SK-N-MC (cell line): ENCODE results near the gene FSTL4.

ENCODE experiments used
- DNase-seq: peaks from one replicate; pipeline ENCODE4 v3.0.0-alpha.2; 2011; ENCODE audit warnings: low read depth, low spot score
- H3K27ac ChIP-seq: fragments of 200-600 bp; sonication (generic); 2 replicates; pipeline ENCODE4 v1.5.1; 2016; ENCODE audit warnings: mixed run types
- H3K36me3 ChIP-seq: fragments of 200-600 bp; sonication (generic); 2 replicates; pipeline ENCODE4 v1.6.1; 2017; ENCODE audit warnings: antibody characterized with exemption, low read length, mixed read lengths; ENCODE audit not compliant: insufficient read depth
- H3K4me3 ChIP-seq: fragments of 200-600 bp; sonication (generic); 2 replicates; pipeline ENCODE4 v1.5.1; 2016
- H3K9ac ChIP-seq: fragments of 200-600 bp; sonication (generic); 2 replicates; pipeline ENCODE4 v1.8.0; 2017; ENCODE audit warnings: mixed run types, mixed read lengths; ENCODE audit not compliant: insufficient read length
- H3K9me3 ChIP-seq: fragments of 200-600 bp; sonication (generic); 2 replicates; pipeline ENCODE4 v1.6.1; 2017; ENCODE audit warnings: low read depth, mild to moderate bottlenecking, antibody characterized with exemption, low read length, moderate library complexity, mixed read lengths
- EZH2 ChIP-seq: fragments of 200-600 bp; sonication (generic); IDR thresholded peaks from one replicate; pipeline ENCODE4 v1.6.1; 2017; ENCODE audit warnings: antibody characterized with exemption
- FOXP2 ChIP-seq: optimal IDR thresholded peaks from 2 replicates; pipeline ENCODE3; 2011; ENCODE audit warnings: mild to moderate bottlenecking, moderate library complexity; ENCODE audit not compliant: insufficient read depth; ENCODE audit errors: extremely low read length, control extremely low read depth
- POLR2AphosphoS5 ChIP-seq: IDR thresholded peaks from 2 replicates; pipeline ENCODE4 v1.6.1; 2012; ENCODE audit warnings: mild to moderate bottlenecking, low read depth, low read length, borderline replicate concordance

The FSTL4 gene

DNA sequence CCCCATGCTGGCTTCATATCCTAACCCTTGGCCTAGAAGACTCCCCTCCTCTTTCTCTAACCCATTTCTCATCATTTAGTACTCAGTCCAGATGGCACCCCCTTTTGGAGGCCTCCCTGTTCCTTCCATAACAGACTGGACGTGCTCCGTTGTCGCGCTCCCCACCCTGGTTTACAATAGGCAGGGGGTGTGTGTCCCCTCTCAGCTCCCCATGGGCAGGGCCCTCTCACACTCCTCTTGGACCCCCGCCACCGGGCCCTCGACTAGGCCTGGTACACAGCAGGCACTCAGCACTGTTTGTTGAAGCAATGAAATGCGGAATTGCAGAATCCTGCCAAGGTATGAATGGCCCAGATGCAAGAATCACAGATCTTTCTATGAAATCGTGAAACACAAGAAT lies 227.4 kb downstream of the FSTL4 start:
- H3K27ac ChIP-seq = no peak overlapping the region
- no peak for DNase-seq
- TF ChIP-seq FOXP2 (no peak), EZH2 (no peak), POLR2AphosphoS5 (no peak)

DNA sequence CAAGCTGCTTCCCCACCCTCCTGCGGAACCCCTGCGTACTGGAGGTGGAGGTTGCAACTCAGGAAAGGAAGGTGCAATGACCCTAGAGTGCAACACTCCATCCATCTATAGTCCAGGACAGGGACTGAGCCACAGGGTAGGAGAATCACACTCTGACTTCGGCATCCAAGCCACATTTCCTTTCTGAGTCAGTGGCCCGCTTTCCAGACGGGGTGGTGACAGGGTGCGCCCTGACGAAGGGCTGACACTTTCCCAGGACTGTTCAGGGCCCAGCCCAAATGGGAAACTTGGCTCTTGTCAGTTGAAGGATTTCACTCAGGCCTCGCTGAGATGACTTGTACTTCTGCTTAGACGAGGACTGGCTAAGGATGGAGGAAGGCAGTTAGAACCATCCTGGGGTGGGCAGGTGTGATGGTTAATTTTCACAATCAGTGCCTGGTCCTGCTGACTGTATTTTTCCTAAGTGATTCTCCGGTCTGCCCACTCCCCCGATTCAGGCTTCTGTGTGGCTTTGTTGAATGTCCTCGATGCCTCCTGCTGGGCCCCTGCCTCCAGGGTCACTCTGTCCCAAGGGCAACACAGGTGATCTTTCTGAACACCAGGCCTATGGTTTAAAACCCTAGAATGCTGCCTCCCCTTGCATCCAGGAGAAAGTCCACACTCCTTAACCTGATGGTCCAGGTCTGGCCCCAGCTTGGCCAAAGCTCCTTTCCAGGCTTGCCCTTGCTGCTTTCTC lies 228.1 kb downstream of the FSTL4 start:
- TF ChIP-seq EZH2 (no peak), FOXP2 (no peak), POLR2AphosphoS5 (no peak)
- no peak overlapping the region for H3K9ac ChIP-seq

More for the DNA sequence above, 227.4 kb downstream of the FSTL4 start:
- no peak overlapping the region for H3K9ac ChIP-seq
- H3K36me3 ChIP-seq = no peaks in the 10 kb centered on the region
- H3K9me3 ChIP-seq = no peaks in the 10 kb centered on the region
- no peak overlapping the region for H3K4me3 ChIP-seq

DNA sequence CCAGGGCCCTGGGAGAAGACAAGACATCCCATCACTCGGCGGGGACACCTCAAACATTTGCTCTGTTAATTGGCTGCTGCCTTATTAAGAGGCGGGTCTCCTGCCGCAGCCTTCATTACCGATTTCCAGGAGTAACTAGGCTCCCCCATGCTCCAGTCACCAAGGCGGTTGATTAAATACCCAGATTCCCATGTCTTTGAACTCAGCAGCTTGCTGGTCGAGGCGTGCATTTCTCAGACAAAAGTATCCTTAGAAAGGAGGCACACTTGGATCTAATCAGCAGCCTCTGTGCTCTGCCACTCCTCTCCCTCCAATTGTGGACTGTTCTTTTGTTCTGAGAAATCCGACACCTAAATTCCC lies 228.8 kb downstream of the FSTL4 start:
- no peak for TF ChIP-seq FOXP2
- no peak for TF ChIP-seq POLR2AphosphoS5
- TF ChIP-seq EZH2 = no peak
- Histone ChIP-seq H3K27ac (no peak overlapping the region), H3K9me3 (no peaks in the 10 kb centered on the region), H3K4me3 (no peak overlapping the region), H3K9ac (no peak overlapping the region), H3K36me3 (no peaks in the 10 kb centered on the region)
- no peak for DNase-seq

More for the DNA sequence above, 228.1 kb downstream of the FSTL4 start:
- Histone ChIP-seq H3K9me3 (no peaks in the 10 kb centered on the region), H3K27ac (no peak overlapping the region), H3K36me3 (no peaks in the 10 kb centered on the region), H3K4me3 (no peak overlapping the region)
- no peak for DNase-seq

DNA sequence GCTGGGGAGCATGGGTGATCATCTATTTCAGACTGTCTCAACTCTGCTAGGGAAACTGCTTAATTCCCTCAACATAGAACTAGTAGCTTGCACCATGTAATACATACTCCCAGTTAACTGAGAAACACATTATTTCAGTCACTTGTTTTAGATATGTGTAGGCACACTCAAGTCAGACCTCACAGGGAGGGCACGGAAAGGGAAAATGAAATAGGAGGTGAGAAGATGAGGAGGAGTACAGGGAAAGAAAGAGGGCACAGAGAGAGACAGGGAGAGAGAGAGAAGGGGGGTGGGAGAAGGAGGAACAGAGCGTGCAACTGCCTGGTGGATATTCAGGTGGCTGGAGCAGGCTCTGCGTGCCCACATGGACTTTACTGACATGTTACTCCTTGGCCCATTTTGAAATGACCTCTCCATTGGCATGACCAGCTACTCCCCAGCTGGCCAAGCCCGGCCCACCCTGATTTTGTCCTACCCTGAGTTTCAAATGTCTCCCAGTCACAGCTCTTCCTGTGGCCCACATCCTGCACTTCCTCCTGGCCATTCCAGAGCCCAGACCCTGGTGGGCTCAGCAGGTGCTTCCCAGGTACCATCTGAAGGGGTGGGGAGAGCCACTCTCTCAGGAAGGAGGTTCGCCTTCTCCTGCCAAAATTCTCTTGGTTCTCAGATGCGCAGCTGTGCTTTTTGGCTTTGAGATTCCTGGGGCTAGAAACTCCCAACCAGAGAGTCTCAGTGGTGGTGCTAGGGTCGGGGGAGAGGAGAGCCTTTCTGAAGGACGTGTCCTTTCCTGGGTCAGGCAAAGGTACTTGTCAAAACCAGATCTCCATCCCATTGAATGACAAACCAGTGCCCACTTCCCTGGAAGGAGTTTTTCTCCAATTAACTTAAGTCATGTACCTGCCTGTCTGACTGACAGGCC lies 229.4 kb downstream of the FSTL4 start:
- no peak for DNase-seq
- H3K4me3 ChIP-seq = no peak overlapping the region
- TF ChIP-seq FOXP2 = no peak
- TF ChIP-seq EZH2 = no peak
- TF ChIP-seq POLR2AphosphoS5 = no peak

DNA sequence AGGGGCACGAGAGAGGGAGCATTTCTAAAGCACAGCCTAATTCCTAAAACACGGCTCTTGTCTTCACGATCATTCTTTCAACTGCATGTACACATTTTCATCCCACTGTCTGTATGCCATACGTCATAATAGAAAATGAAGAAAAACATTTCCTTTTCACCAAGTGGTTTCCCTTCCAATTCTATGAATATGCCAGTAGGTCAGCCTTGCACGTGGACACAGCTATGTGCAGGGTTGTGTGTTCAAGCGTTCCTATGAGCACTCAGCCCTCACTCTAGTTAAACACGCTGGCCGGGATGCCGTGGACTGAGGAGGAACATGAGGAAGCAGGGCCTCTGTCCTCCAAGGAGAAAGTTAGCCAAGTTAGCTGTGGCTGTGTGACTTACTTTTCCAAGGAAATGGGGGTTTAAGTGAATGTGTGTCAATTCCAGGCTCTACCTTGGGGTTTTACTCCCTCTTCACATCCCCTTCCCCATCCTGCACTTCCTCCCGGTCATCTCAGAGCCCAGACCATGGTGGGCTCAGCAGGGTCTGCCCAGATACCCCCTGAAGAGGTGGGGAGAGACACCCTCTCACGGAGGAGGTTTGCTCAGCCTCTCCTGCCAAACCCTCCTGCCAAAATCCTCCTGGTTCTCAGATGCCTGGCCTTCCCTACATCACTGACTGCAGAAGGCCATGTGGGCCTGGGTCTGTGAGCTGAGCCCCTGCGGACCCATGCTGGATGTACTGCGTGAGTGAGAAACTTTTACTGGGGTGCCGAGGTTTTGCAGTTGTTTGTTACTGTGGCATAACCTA lies 230.6 kb downstream of the FSTL4 start:
- H3K9ac ChIP-seq = no peak overlapping the region
- no peak overlapping the region for H3K27ac ChIP-seq
- no peak overlapping the region for H3K4me3 ChIP-seq
- DNase-seq = no peak
- no peak for TF ChIP-seq EZH2
- no peak for TF ChIP-seq FOXP2
- TF ChIP-seq POLR2AphosphoS5 = no peak
- peaks cover 5% of the 10 kb centered on the region; the same call in 1 of the 2 replicates for H3K9me3 ChIP-seq
- H3K36me3 ChIP-seq = no peaks in the 10 kb centered on the region

More for the DNA sequence above, 229.4 kb downstream of the FSTL4 start:
- Histone ChIP-seq H3K9ac (no peak overlapping the region), H3K27ac (no peak overlapping the region), H3K9me3 (peaks cover 2% of the 10 kb centered on the region; the same call in 1 of the 2 replicates), H3K36me3 (no peaks in the 10 kb centered on the region)

DNA sequence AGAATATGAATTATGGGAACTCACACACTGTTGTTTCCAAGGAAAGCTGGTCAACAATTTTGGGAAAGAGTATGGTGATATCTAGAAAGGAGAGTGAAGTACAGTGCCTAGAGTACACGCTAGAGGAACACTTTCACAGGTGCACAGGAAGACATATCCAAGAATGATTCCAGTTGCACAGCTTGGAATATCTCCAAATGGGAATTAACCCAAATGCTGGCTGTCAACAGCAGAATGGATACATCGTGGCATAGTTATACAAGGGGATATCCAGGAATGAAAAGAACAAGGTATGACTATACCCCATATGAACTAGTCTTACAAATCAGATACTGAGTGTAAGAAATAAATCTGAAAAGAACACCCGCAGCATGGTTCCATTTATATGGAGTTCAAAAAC lies 231.3 kb downstream of the FSTL4 start:
- peaks cover 5% of the 10 kb centered on the region; the same call in 1 of the 2 replicates for H3K9me3 ChIP-seq
- no peak overlapping the region for H3K9ac ChIP-seq
- H3K27ac ChIP-seq = no peak overlapping the region
- no peaks in the 10 kb centered on the region for H3K36me3 ChIP-seq
- no peak for TF ChIP-seq EZH2
- no peak for TF ChIP-seq POLR2AphosphoS5
- TF ChIP-seq FOXP2 = no peak
- H3K4me3 ChIP-seq = no peak overlapping the region
- no peak for DNase-seq

DNA sequence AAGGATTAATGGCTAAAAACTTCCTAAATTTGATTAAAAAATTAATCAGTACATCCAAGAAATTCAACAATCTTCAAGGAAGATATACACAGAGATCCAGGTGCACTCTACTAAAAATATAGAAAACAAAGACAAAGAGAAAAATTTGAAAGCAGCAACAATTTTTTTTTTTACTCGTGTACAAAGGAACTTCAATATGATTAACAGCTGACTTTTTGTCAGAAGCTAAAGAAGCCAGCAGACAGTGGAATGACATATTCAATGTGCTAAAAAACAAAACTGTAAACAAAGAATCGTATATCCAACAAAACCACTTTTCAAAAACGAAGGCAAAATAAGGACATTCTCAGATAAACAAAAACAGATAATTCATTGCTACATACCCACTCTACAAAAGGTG lies 234.6 kb downstream of the FSTL4 start:
- TF ChIP-seq FOXP2 (no peak), POLR2AphosphoS5 (no peak), EZH2 (no peak)
- H3K9me3 ChIP-seq = peaks cover 5% of the 10 kb centered on the region; the same call in 1 of the 2 replicates

DNA sequence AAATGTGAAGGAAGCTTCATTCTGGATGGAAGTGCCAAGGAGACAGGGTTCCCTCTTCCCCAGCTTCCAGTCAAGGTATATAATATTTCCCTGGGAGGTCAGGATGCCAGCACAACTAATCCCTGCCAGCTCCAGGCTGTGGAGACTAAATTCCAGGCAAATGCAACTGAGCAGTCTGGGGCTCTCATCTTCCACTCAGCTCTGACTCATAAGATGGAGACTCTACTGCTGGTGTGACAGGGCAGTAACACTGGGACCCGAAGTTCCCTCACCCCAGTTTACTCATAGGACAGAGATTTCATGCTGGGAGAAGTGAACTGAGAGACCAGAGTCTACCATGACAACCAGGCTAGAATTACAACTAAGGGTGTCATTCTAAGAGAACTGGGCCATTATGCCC lies 235.4 kb downstream of the FSTL4 start:
- no peak for DNase-seq
- Histone ChIP-seq H3K27ac (no peak overlapping the region), H3K36me3 (no peaks in the 10 kb centered on the region), H3K9ac (no peak overlapping the region), H3K4me3 (no peak overlapping the region), H3K9me3 (peaks cover 5% of the 10 kb centered on the region; the same call in 1 of the 2 replicates)
- TF ChIP-seq POLR2AphosphoS5 = no peak
- TF ChIP-seq FOXP2 = no peak
- TF ChIP-seq EZH2 = no peak

More for the DNA sequence above, 234.6 kb downstream of the FSTL4 start:
- DNase-seq = no peak
- no peak overlapping the region for H3K9ac ChIP-seq
- H3K4me3 ChIP-seq = no peak overlapping the region
- H3K36me3 ChIP-seq = no peaks in the 10 kb centered on the region
- no peak overlapping the region for H3K27ac ChIP-seq
